WTC11 (cell line): ENCODE data around the gene NT5C1B. TPM values are rescaled to one million over a fixed set of nuclear protein-coding genes. Genes with fewer than 3 reads are reported as not detected.

Experiments
- ATAC-seq: fragments of 200-7000 bp; cut with Tn5 transposase; 2 replicates; pipeline ENCODE4 v1.10.0; 2021; ENCODE audit warnings: mild to moderate bottlenecking, moderate library complexity
- CTCF ChIA-PET: fragments of 300-600 bp; sonication (Branson Sonifier 250); formaldehyde crosslinking; loops from one replicate; lab custom pipeline; 2021; ENCODE audit warnings: antibody characterized with exemption; lab: Charles Lee
- POLR2A ChIA-PET: fragments of 350-600 bp; sonication (Branson Sonifier 250); formaldehyde crosslinking; loops from one replicate; lab custom pipeline; 2021; ENCODE audit warnings: antibody characterized with exemption; lab: Charles Lee
- DNase-seq: peaks from one replicate; pipeline ENCODE4 v3.0.0; 2021; ENCODE audit warnings: low spot score
- H3K27ac Mint-ChIP-seq: 2 replicates; pipeline ENCODE4 v1.8.0; 2021; ENCODE audit warnings: mixed read lengths
- H3K27me3 Mint-ChIP-seq: 2 replicates; pipeline ENCODE4 v1.8.0; 2021; ENCODE audit warnings: low read depth, mild to moderate bottlenecking, moderate library complexity, mixed read lengths
- H3K36me3 Mint-ChIP-seq: 2 replicates; pipeline ENCODE4 v1.8.0; 2021; ENCODE audit warnings: mixed read lengths
- H3K4me1 Mint-ChIP-seq: 2 replicates; pipeline ENCODE4 v1.8.0; 2022; ENCODE audit warnings: mixed read lengths
- H3K4me3 Mint-ChIP-seq: 2 replicates; pipeline ENCODE4 v1.8.0; 2021; ENCODE audit warnings: mild to moderate bottlenecking, moderate library complexity, mixed read lengths
- H3K9me3 Mint-ChIP-seq: 2 replicates; pipeline ENCODE4 v1.8.0; 2021; ENCODE audit warnings: mixed read lengths
- ATF2 ChIP-seq: sonication (generic); formaldehyde crosslinking; IDR thresholded peaks from 2 replicates; pipeline ENCODE4 v1.8.1; 2022; ENCODE audit warnings: low read depth, missing genetic modification reagents, borderline replicate concordance
- E2F1 ChIP-seq: sonication (generic); formaldehyde crosslinking; IDR thresholded peaks from 2 replicates; pipeline ENCODE4 v1.8.0; 2022; ENCODE audit warnings: mild to moderate bottlenecking, missing genetic modification reagents
- ELF4 ChIP-seq: sonication (generic); formaldehyde crosslinking; IDR thresholded peaks from 2 replicates; pipeline ENCODE4 v1.8.1; 2022; ENCODE audit warnings: low read depth, mild to moderate bottlenecking, moderate library complexity, missing genetic modification reagents
- EMX1 ChIP-seq: fragments of 250-450 bp; sonication (Bioruptor Pico); IDR thresholded peaks from 2 replicates; pipeline ENCODE4 v1.8.0; 2021; ENCODE audit warnings: mild to moderate bottlenecking
- GTF2I ChIP-seq: fragments of 250-450 bp; sonication (Bioruptor Pico); conservative IDR thresholded peaks from 2 replicates; pipeline ENCODE4 v1.4.0; 2021; ENCODE audit warnings: mild to moderate bottlenecking
- HMGA2 ChIP-seq: fragments of 250-450 bp; sonication (Bioruptor Pico); IDR thresholded peaks from 2 replicates; pipeline ENCODE4 v1.4.0; 2021; ENCODE audit warnings: mild to moderate bottlenecking, moderate library complexity
- IRF1 ChIP-seq: sonication (generic); formaldehyde crosslinking; IDR thresholded peaks from 2 replicates; pipeline ENCODE4 v1.8.0; 2023; ENCODE audit warnings: missing genetic modification reagents
- KAT7 ChIP-seq: sonication (generic); formaldehyde crosslinking; IDR thresholded peaks from 2 replicates; pipeline ENCODE4 v1.8.1; 2023; ENCODE audit warnings: missing genetic modification reagents, mild to moderate bottlenecking, borderline replicate concordance
- NR3C1 ChIP-seq: sonication (generic); formaldehyde crosslinking; conservative IDR thresholded peaks from 2 replicates; pipeline ENCODE4 v1.8.1; 2023; ENCODE audit warnings: low read depth, mild to moderate bottlenecking, missing genetic modification reagents
- PREB ChIP-seq: sonication (generic); formaldehyde crosslinking; IDR thresholded peaks from 2 replicates; pipeline ENCODE4 v1.8.1; 2022; ENCODE audit warnings: mild to moderate bottlenecking, missing genetic modification reagents, moderate library complexity, borderline replicate concordance
- SOX15 ChIP-seq: fragments of 250-450 bp; sonication (Bioruptor Pico); IDR thresholded peaks from 2 replicates; pipeline ENCODE4 v1.9.0; 2021; ENCODE audit warnings: mild to moderate bottlenecking
- STAT6 ChIP-seq: sonication (generic); formaldehyde crosslinking; conservative IDR thresholded peaks from 2 replicates; pipeline ENCODE4 v1.8.1; 2023; ENCODE audit warnings: mild to moderate bottlenecking, low read depth, missing genetic modification reagents, moderate library complexity
- TEAD1 ChIP-seq: sonication (generic); formaldehyde crosslinking; IDR thresholded peaks from 2 replicates; pipeline ENCODE4 v1.8.0; 2022; ENCODE audit warnings: mild to moderate bottlenecking, missing genetic modification reagents
- ZNF121 ChIP-seq: sonication (generic); formaldehyde crosslinking; IDR thresholded peaks from 2 replicates; pipeline ENCODE4 v1.8.0; 2023; ENCODE audit warnings: missing genetic modification reagents
- ZNF396 ChIP-seq: fragments of 250-450 bp; sonication (Bioruptor Pico); IDR thresholded peaks from 2 replicates; pipeline ENCODE4 v1.8.0; 2021; ENCODE audit warnings: mild to moderate bottlenecking, moderate library complexity, borderline replicate concordance
- ZNF416 ChIP-seq: fragments of 250-450 bp; sonication (Bioruptor Pico); IDR thresholded peaks from 2 replicates; pipeline ENCODE4 v1.9.0; 2021; ENCODE audit warnings: mild to moderate bottlenecking, inconsistent platforms
- ZNF671 ChIP-seq: fragments of 250-450 bp; sonication (Bioruptor Pico); IDR thresholded peaks from 2 replicates; pipeline ENCODE4 v1.8.0; 2021; ENCODE audit warnings: mild to moderate bottlenecking
- total RNA-seq: library from RNA; stranded (reverse); gene quantifications from 3 replicates; pipeline ENCODE4 v1.2.3, GENCODE V29; 2021
- TF ChIP-seq, protein P1 (sequence below): fragments of 250-450 bp; sonication (Bioruptor Pico); IDR thresholded peaks from 2 replicates; pipeline ENCODE4 v1.9.0; 2021; ENCODE audit warnings: mild to moderate bottlenecking
- TF ChIP-seq, protein P2 (sequence below): sonication (generic); formaldehyde crosslinking; IDR thresholded peaks from 2 replicates; pipeline ENCODE4 v1.8.1; 2022; ENCODE audit warnings: mild to moderate bottlenecking, moderate library complexity, missing genetic modification reagents
- TF ChIP-seq, protein P3 (sequence below): sonication (generic); formaldehyde crosslinking; IDR thresholded peaks from 2 replicates; pipeline ENCODE4 v1.8.0; 2022; ENCODE audit warnings: mild to moderate bottlenecking, missing genetic modification reagents

Gene NT5C1B
- total RNA-seq, 1 experiment from 2014 or later = not detected

- POLR2A ChIA-PET = no interaction called here
- ATAC-seq (no peak), DNase-seq (no peak)
- H3K4me1 Mint-ChIP-seq = no peaks in the 10 kb centered on the region; the same call in 1 of the 2 replicates
- no peaks in the 10 kb centered on the region for H3K36me3 Mint-ChIP-seq
- H3K4me3 Mint-ChIP-seq = no peak overlapping the region
- TF ChIP-seq, protein P1, sequence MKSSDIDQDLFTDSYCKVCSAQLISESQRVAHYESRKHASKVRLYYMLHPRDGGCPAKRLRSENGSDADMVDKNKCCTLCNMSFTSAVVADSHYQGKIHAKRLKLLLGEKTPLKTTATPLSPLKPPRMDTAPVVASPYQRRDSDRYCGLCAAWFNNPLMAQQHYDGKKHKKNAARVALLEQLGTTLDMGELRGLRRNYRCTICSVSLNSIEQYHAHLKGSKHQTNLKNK (CRISPR knock-in tag) = no peak
- TF ChIP-seq EMX1 (CRISPR knock-in tag) (no peak), ATF2 (CRISPR knock-in tag) (no peak), SOX15 (CRISPR knock-in tag) (no peak), ZNF396 (CRISPR knock-in tag) (no peak), GTF2I (CRISPR knock-in tag) (no peak), HMGA2 (no peak)
- TF ChIP-seq, protein P2, sequence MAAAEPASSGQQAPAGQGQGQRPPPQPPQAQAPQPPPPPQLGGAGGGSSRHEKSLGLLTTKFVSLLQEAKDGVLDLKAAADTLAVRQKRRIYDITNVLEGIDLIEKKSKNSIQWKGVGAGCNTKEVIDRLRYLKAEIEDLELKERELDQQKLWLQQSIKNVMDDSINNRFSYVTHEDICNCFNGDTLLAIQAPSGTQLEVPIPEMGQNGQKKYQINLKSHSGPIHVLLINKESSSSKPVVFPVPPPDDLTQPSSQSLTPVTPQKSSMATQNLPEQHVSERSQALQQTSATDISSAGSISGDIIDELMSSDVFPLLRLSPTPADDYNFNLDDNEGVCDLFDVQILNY = no peak
- no peaks in the 10 kb centered on the region for H3K27me3 Mint-ChIP-seq
- CTCF ChIA-PET = interaction anchor here (1.1 to 1.4 kb wide), 2 partner anchors 9 to 90 kb away, joined by 3 to 5 read pairs; no protein-coding TSS in a partner anchor
- H3K27ac Mint-ChIP-seq = no peak overlapping the region
- no peaks in the 10 kb centered on the region for H3K9me3 Mint-ChIP-seq
Measured at GRCh38 chr2:18610090-18610489, 20.7 kb upstream of the NT5C1B start.

GRCh38 chr2:18605115-18605514 is 15.7 kb upstream of the NT5C1B start:
- DNase-seq = no peak

GRCh38 chr2:18604531-18604885 is 15.1 kb upstream of the NT5C1B start:
- no peaks in the 10 kb centered on the region for H3K9me3 Mint-ChIP-seq
- H3K4me1 Mint-ChIP-seq = no peaks in the 10 kb centered on the region
- H3K4me3 Mint-ChIP-seq = no peak overlapping the region
- ATAC-seq (no peak), DNase-seq (no peak)
- no peaks in the 10 kb centered on the region for H3K27me3 Mint-ChIP-seq
- H3K27ac Mint-ChIP-seq = no peak overlapping the region
- no peaks in the 10 kb centered on the region for H3K36me3 Mint-ChIP-seq
- CTCF ChIA-PET = no interaction called here
- POLR2A ChIA-PET = no interaction called here
- TF ChIP-seq TEAD1 (CRISPR knock-in tag) (no peak), STAT6 (no peak), E2F1 (CRISPR knock-in tag) (no peak), ZNF671 (CRISPR knock-in tag) (no peak), NR3C1 (no peak), GTF2I (CRISPR knock-in tag) (no peak), ZNF416 (CRISPR knock-in tag) (no peak), ELF4 (CRISPR knock-in tag) (no peak), KAT7 (CRISPR knock-in tag) (no peak), ZNF121 (CRISPR knock-in tag) (no peak), HMGA2 (no peak)
- TF ChIP-seq, protein P3, sequence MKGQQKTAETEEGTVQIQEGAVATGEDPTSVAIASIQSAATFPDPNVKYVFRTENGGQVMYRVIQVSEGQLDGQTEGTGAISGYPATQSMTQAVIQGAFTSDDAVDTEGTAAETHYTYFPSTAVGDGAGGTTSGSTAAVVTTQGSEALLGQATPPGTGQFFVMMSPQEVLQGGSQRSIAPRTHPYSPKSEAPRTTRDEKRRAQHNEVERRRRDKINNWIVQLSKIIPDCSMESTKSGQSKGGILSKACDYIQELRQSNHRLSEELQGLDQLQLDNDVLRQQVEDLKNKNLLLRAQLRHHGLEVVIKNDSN (CRISPR knock-in tag) = no peak

More at GRCh38 chr2:18605115-18605514, 15.7 kb upstream of the NT5C1B start:
- Mint-ChIP-seq H3K9me3 (no peaks in the 10 kb centered on the region), H3K36me3 (no peaks in the 10 kb centered on the region), H3K27ac (no peak overlapping the region), H3K27me3 (no peaks in the 10 kb centered on the region), H3K4me1 (no peaks in the 10 kb centered on the region), H3K4me3 (no peak overlapping the region)
- TF ChIP-seq ZNF396 (CRISPR knock-in tag) (no peak), PREB (no peak), IRF1 (CRISPR knock-in tag) (no peak)
- ATAC-seq = no peak
- POLR2A ChIA-PET = no interaction called here
- CTCF ChIA-PET = no interaction called here
